Measurements from ENCODE around the gene ATXN7L1.

- no peak for TF ChIP-seq POLR2AphosphoS5 (IDR thresholded peaks at IDR 0.05; ENCODE audit: low read depth, low read length)
- TF ChIP-seq POLR2A (IDR thresholded peaks at IDR 0.05; ENCODE audit: low read depth, low read length), result no peak
These were observed 76.7 kb downstream of the ATXN7L1 start for GRCh38 chr7:105799677-105800076.
